Aorta (tissue), 5 donors: Measurements from ENCODE around the gene PSAP. TPM values are rescaled to one million over a fixed set of nuclear protein-coding genes. Genes with fewer than 3 reads are reported as not detected.
A peak's percentile ranks its signal among the peaks of the same experiment; 100 is the strongest.

Experiments
- ATAC-seq: fragments of 200-7000 bp; cut with Tn5 transposase; one replicate; pipeline ENCODE4 v1.9.1; 2022; ENCODE audit warnings: moderate library complexity; ENCODE audit not compliant: low FRiP score
- DNase-seq, 2 donors: peaks; one replicate each; pipeline ENCODE4 v3.0.0-alpha.2; 2020
- H3K27ac ChIP-seq, 2 donors: one replicate each; pipeline ENCODE4 v1.5.1; 2013; ENCODE audit warnings: low read length in 2 of 2, mild to moderate bottlenecking in 2 of 2, moderate library complexity in 2 of 2, control low read depth in 1 of 2, inconsistent platforms in 1 of 2, low read depth in 1 of 2
- H3K27me3 ChIP-seq, 2 donors: one replicate each; pipeline ENCODE4 v1.6.1; 2013; ENCODE audit warnings: control low read depth in 1 of 2, low read length in 1 of 2, mild to moderate bottlenecking in 1 of 2, moderate library complexity in 1 of 2; ENCODE audit not compliant: insufficient read depth in 2 of 2, control insufficient read depth in 1 of 2
- H3K36me3 ChIP-seq, 2 donors: one replicate each; pipeline ENCODE4 v1.6.1; 2013; ENCODE audit warnings: control low read depth in 1 of 2, low read length in 1 of 2, mild to moderate bottlenecking in 1 of 2; ENCODE audit not compliant: insufficient read depth in 2 of 2, control insufficient read depth in 1 of 2
- H3K4me1 ChIP-seq, 2 donors: one replicate each; pipeline ENCODE4 v1.6.1; 2013; ENCODE audit warnings: low read length in 2 of 2, control low read depth in 1 of 2, mild to moderate bottlenecking in 1 of 2, moderate library complexity in 1 of 2; ENCODE audit not compliant: insufficient read depth in 2 of 2, control insufficient read depth in 1 of 2
- H3K4me3 ChIP-seq, 2 donors: one replicate each; pipeline ENCODE4 v1.5.1; 2013; ENCODE audit warnings: low read length in 2 of 2, control low read depth in 1 of 2, mild to moderate bottlenecking in 1 of 2
- H3K9me3 ChIP-seq: one replicate; pipeline ENCODE4 v1.6.1; 2013; ENCODE audit warnings: mild to moderate bottlenecking, low read length; ENCODE audit not compliant: control insufficient read depth
- WGBS, 2 donors: extraction: QIAGEN DNeasy Blood & Tissue Kit; methylation state at CpG; one replicate each; pipeline ENCODE4 v1.1.7; 2013; 5-methylcytosine and 5-hydroxymethylcytosine counted together
- intact Hi-C, 2 donors: fragments of 100-400 bp; cut with DNase I; formaldehyde crosslinking; loops; one replicate each; pipeline versions ENCODE4 v1.14.2 to v1.15.0; 2022
- polyA plus RNA-seq, 2 donors: library from polyadenylated mRNA; stranded (reverse); fragments of 200-250 nt; gene quantifications; one replicate each; pipeline ENCODE4 v1.2.3, GENCODE V29; 2013
- total RNA-seq, 2 donors: library from RNA; stranded (reverse); fragmentation: NEBNext Ultra II Directional; extraction: Animal tissue kit (Norgen Biotek cat#: 25700); gene quantifications; one replicate each; pipeline ENCODE4 v1.2.1, GENCODE V29; 2021
- donor health status: healthy with polysubstance abuse.
- donor health status: Bipolar disorder and iron deficiency.
- donor health status: DM: no; HTN: no; CAD: no.
- donor health status: DM: no; HTN: no; CAD: no.
- donor health status: DM: yes; HTN: yes; CAD: no.

The PSAP gene
- total and polyA plus RNA-seq, 4 donors: 698 to 1,176 (median 1,011) TPM

- WGBS, 2 donors: 76 to 80% methylated on average over 7 of the region's 7 CpGs
- intact Hi-C loops: no loop called here
- ATAC-seq: no peak
These were observed 54.2 kb downstream of the PSAP start for GRCh38 chr10:71796749-71797405.

GRCh38 chr10:71795248-71795647, 55.8 kb downstream of the PSAP start:
- peak in 1 of 2 donors; percentile 46 for DNase-seq
- 10 to 15% methylated on average over 2 of the region's 2 CpGs for WGBS, 2 donors
- intact Hi-C loops: no loop called here
- H3K27me3 ChIP-seq: no peaks in the 10 kb centered on the region
- H3K27ac ChIP-seq: no peak overlapping the region
- H3K9me3 ChIP-seq: no peaks in the 10 kb centered on the region
- no peaks in the 10 kb centered on the region for H3K4me1 ChIP-seq
- H3K36me3 ChIP-seq: no peaks in the 10 kb centered on the region
- ATAC-seq: no peak
- H3K4me3 ChIP-seq: no peak overlapping the region

More at GRCh38 chr10:71796749-71797405, 54.2 kb downstream of the PSAP start:
- no peak overlapping the region for H3K27ac ChIP-seq
- no peak overlapping the region for H3K4me3 ChIP-seq
- no peaks in the 10 kb centered on the region for H3K4me1 ChIP-seq
- H3K9me3 ChIP-seq: no peaks in the 10 kb centered on the region
- DNase-seq: peak in 1 of 2 donors; percentile 42
- H3K27me3 ChIP-seq: no peaks in the 10 kb centered on the region
- no peaks in the 10 kb centered on the region for H3K36me3 ChIP-seq

- no peaks in the 10 kb centered on the region for H3K4me1 ChIP-seq
- no peaks in the 10 kb centered on the region for H3K9me3 ChIP-seq
- ATAC-seq (no peak), DNase-seq (peak in 1 of 2 donors; percentile 39)
- no peaks in the 10 kb centered on the region for H3K27me3 ChIP-seq
- no peak overlapping the region for H3K4me3 ChIP-seq
- 80 to 81% methylated on average over 17 of the region's 17 CpGs for WGBS, 2 donors
- intact Hi-C loops: no loop called here
- no peak overlapping the region for H3K27ac ChIP-seq
- no peaks in the 10 kb centered on the region for H3K36me3 ChIP-seq
These were observed 60.2 kb downstream of the PSAP start for GRCh38 chr10:71790749-71791440.

GRCh38 chr10:71789871-71790270, 61.2 kb downstream of the PSAP start:
- Histone ChIP-seq H3K4me3 (no peak overlapping the region), H3K27me3 (no peaks in the 10 kb centered on the region), H3K4me1 (no peaks in the 10 kb centered on the region), H3K27ac (no peak overlapping the region), H3K36me3 (no peaks in the 10 kb centered on the region), H3K9me3 (no peaks in the 10 kb centered on the region)
- DNase-seq (peak in 1 of 2 donors; percentile 31), ATAC-seq (no peak)
- intact Hi-C loops: no loop called here
- 51 to 67% methylated on average over 9 to 10 of the region's 10 CpGs for WGBS, 2 donors

GRCh38 chr10:71788954-71789353, 62.1 kb downstream of the PSAP start:
- no peak overlapping the region for H3K4me3 ChIP-seq
- DNase-seq: peak in 1 of 2 donors; percentile 37
- intact Hi-C loops: no loop called here
- H3K27me3 ChIP-seq: no peaks in the 10 kb centered on the region
- ATAC-seq: no peak
- 79 to 81% methylated on average over 8 of the region's 8 CpGs for WGBS, 2 donors
- no peaks in the 10 kb centered on the region for H3K36me3 ChIP-seq
- no peaks in the 10 kb centered on the region for H3K9me3 ChIP-seq
- no peak overlapping the region for H3K27ac ChIP-seq
- no peaks in the 10 kb centered on the region for H3K4me1 ChIP-seq

GRCh38 chr10:71784679-71785272, 66.3 kb downstream of the PSAP start:
- DNase-seq (peak in 1 of 2 donors; percentile 29), ATAC-seq (no peak)
- no peaks in the 10 kb centered on the region for H3K4me1 ChIP-seq
- no peak overlapping the region for H3K4me3 ChIP-seq
- H3K9me3 ChIP-seq: no peaks in the 10 kb centered on the region
- intact Hi-C loops: no loop called here
- no peak overlapping the region for H3K27ac ChIP-seq
- WGBS, 2 donors: 90% methylated on average over 18 of the region's 18 CpGs
- H3K36me3 ChIP-seq: no peaks in the 10 kb centered on the region
- H3K27me3 ChIP-seq: no peaks in the 10 kb centered on the region

- H3K4me1 ChIP-seq: no peaks in the 10 kb centered on the region
- no peak overlapping the region for H3K27ac ChIP-seq
- WGBS, 2 donors: 83 to 86% methylated on average over 17 of the region's 17 CpGs
- intact Hi-C loops: no loop called here
- peak in 1 of 2 donors; percentile 40 for DNase-seq
- H3K27me3 ChIP-seq: no peaks in the 10 kb centered on the region
- ATAC-seq: no peak
- H3K9me3 ChIP-seq: no peaks in the 10 kb centered on the region
- no peaks in the 10 kb centered on the region for H3K36me3 ChIP-seq
- H3K4me3 ChIP-seq: no peak overlapping the region
These were observed 67.0 kb downstream of the PSAP start for GRCh38 chr10:71783917-71784678.

- ATAC-seq (no peak), DNase-seq (peak in 1 of 2 donors; percentile 62)
These were observed 68.0 kb downstream of the PSAP start for GRCh38 chr10:71782917-71783490.

More at GRCh38 chr10:71782917-71783490, 68.0 kb downstream of the PSAP start:
- intact Hi-C loops: no loop called here
- no peaks in the 10 kb centered on the region for H3K9me3 ChIP-seq
- H3K4me1 ChIP-seq: no peaks in the 10 kb centered on the region
- H3K36me3 ChIP-seq: no peaks in the 10 kb centered on the region
- no peak overlapping the region for H3K4me3 ChIP-seq
- no peak overlapping the region for H3K27ac ChIP-seq
- no peaks in the 10 kb centered on the region for H3K27me3 ChIP-seq
- WGBS, 2 donors: 47 to 57% methylated on average over 7 of the region's 7 CpGs
